Measurements from ENCODE around the gene XAF1.

The XAF1 gene

DNA sequence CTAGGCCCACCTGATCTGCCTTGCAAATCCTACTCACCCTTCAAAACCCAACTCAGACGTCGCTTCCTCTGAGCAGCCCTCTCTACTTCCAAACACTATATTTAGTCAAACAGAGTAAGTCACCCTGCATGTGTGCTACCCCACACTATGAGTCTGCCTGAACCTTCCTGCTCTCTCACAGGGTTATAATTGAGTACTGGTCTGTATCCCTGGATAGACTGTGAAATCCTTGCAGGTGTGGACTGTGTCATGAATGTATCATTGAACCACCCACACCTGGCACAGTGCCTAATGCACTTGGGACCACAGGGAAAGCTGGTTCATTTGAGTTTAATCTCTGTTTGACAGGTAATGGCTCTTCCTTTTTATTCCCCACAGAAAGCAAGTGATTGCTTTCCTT, 23.6 kb downstream of the XAF1 start:
- Histone ChIP-seq H3K36me3 (replicated peaks; ENCODE audit: low read depth, low read length) (no peaks in the 10 kb centered on the region), H3K4me3 (ENCODE audit: low read length) (no peak overlapping the region), H2AFZ (ENCODE audit: low read depth, low read length) (no peak overlapping the region), H3K4me1 (ENCODE audit: low read length) (no peaks in the 10 kb centered on the region), H3K9ac (ENCODE audit: low read length) (no peak overlapping the region), H3K4me2 (ENCODE audit: low read length) (no peak overlapping the region), H3K9me3 (ENCODE audit: insufficient read depth, low read length) (no peaks in the 10 kb centered on the region), H3K27ac (ENCODE audit: low read length) (no peak overlapping the region), H3K79me2 (ENCODE audit: low read length) (no peaks in the 10 kb centered on the region), H4K20me1 (ENCODE audit: insufficient read depth, low read length) (no peaks in the 10 kb centered on the region), H3K27me3 (ENCODE audit: low read depth, low read length) (no peaks in the 10 kb centered on the region)
- TF ChIP-seq, protein P1, sequence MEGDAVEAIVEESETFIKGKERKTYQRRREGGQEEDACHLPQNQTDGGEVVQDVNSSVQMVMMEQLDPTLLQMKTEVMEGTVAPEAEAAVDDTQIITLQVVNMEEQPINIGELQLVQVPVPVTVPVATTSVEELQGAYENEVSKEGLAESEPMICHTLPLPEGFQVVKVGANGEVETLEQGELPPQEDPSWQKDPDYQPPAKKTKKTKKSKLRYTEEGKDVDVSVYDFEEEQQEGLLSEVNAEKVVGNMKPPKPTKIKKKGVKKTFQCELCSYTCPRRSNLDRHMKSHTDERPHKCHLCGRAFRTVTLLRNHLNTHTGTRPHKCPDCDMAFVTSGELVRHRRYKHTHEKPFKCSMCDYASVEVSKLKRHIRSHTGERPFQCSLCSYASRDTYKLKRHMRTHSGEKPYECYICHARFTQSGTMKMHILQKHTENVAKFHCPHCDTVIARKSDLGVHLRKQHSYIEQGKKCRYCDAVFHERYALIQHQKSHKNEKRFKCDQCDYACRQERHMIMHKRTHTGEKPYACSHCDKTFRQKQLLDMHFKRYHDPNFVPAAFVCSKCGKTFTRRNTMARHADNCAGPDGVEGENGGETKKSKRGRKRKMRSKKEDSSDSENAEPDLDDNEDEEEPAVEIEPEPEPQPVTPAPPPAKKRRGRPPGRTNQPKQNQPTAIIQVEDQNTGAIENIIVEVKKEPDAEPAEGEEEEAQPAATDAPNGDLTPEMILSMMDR (IDR thresholded peaks at IDR 0.05; ENCODE audit: low read depth, low read length): no peak
- TF ChIP-seq EZH2phosphoT487 (IDR thresholded peaks at IDR 0.05; ENCODE audit: low read depth): no peak

DNA sequence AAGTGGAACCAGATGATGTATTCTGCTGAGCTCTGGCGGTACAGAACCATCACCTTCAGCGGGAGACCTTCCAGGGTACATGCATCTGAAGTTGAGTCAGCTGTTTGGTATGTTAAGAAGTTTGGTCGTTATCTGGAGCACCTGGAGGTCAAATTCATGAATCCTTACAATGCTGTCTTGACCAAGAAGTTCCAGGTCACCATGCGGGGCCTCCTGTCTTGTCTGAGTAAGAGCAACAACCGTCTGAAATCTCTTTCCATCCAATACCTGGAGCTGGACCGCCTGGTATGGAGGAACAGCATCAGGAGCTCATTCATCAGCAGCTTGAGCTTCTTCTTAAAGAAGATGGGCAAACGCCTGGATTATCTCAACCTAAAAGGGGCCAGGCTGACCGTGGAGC, 24.2 kb downstream of the XAF1 start:
- Histone ChIP-seq H3K9ac (ENCODE audit: low read length) (no peak overlapping the region), H2AFZ (ENCODE audit: low read depth, low read length) (no peak overlapping the region), H3K27ac (ENCODE audit: low read length) (no peak overlapping the region), H3K4me3 (ENCODE audit: low read length) (no peak overlapping the region), H3K9me3 (ENCODE audit: insufficient read depth, low read length) (no peaks in the 10 kb centered on the region), H3K79me2 (ENCODE audit: low read length) (no peaks in the 10 kb centered on the region), H3K27me3 (ENCODE audit: low read depth, low read length) (no peaks in the 10 kb centered on the region), H3K4me1 (ENCODE audit: low read length) (no peaks in the 10 kb centered on the region), H4K20me1 (ENCODE audit: insufficient read depth, low read length) (no peaks in the 10 kb centered on the region), H3K4me2 (ENCODE audit: low read length) (no peak overlapping the region), H3K36me3 (replicated peaks; ENCODE audit: low read depth, low read length) (no peaks in the 10 kb centered on the region)
- TF ChIP-seq, protein P1 (IDR thresholded peaks at IDR 0.05; ENCODE audit: low read depth, low read length): no peak
- TF ChIP-seq EZH2phosphoT487 (IDR thresholded peaks at IDR 0.05; ENCODE audit: low read depth): no peak

- Histone ChIP-seq H3K79me2 (ENCODE audit: low read length) (no peaks in the 10 kb centered on the region), H3K4me2 (ENCODE audit: low read length) (no peak overlapping the region)
Measured at GRCh38 chr17:6780886-6781285, 25.0 kb downstream of the XAF1 start.

GRCh38 chr17:6782244-6782643, 26.4 kb downstream of the XAF1 start:
- H3K4me2 ChIP-seq (ENCODE audit: low read length): no peak overlapping the region
- TF ChIP-seq, protein P1 (IDR thresholded peaks at IDR 0.05; ENCODE audit: low read depth, low read length): no peak
- TF ChIP-seq EZH2phosphoT487 (IDR thresholded peaks at IDR 0.05; ENCODE audit: low read depth): no peak
- H2AFZ ChIP-seq (ENCODE audit: low read depth, low read length): no peak overlapping the region
- H3K4me1 ChIP-seq (ENCODE audit: low read length): no peaks in the 10 kb centered on the region
- H3K79me2 ChIP-seq (ENCODE audit: low read length): no peaks in the 10 kb centered on the region
- no peak overlapping the region for H3K27ac ChIP-seq (ENCODE audit: low read length)
- no peaks in the 10 kb centered on the region for H3K27me3 ChIP-seq (ENCODE audit: low read depth, low read length)
- no peak overlapping the region for H3K4me3 ChIP-seq (ENCODE audit: low read length)
- no peaks in the 10 kb centered on the region for H3K36me3 ChIP-seq (replicated peaks; ENCODE audit: low read depth, low read length)
- H3K9ac ChIP-seq (ENCODE audit: low read length): no peak overlapping the region
- H3K9me3 ChIP-seq (ENCODE audit: insufficient read depth, low read length): no peaks in the 10 kb centered on the region
- H4K20me1 ChIP-seq (ENCODE audit: insufficient read depth, low read length): no peaks in the 10 kb centered on the region

More at GRCh38 chr17:6780886-6781285, 25.0 kb downstream of the XAF1 start:
- Histone ChIP-seq H3K9ac (ENCODE audit: low read length) (no peak overlapping the region), H3K36me3 (replicated peaks; ENCODE audit: low read depth, low read length) (no peaks in the 10 kb centered on the region), H3K4me1 (ENCODE audit: low read length) (no peaks in the 10 kb centered on the region), H3K27me3 (ENCODE audit: low read depth, low read length) (no peaks in the 10 kb centered on the region), H2AFZ (ENCODE audit: low read depth, low read length) (no peak overlapping the region), H4K20me1 (ENCODE audit: insufficient read depth, low read length) (no peaks in the 10 kb centered on the region), H3K27ac (ENCODE audit: low read length) (no peak overlapping the region), H3K4me3 (ENCODE audit: low read length) (no peak overlapping the region), H3K9me3 (ENCODE audit: insufficient read depth, low read length) (no peaks in the 10 kb centered on the region)
- TF ChIP-seq, protein P1 (IDR thresholded peaks at IDR 0.05; ENCODE audit: low read depth, low read length): no peak
- TF ChIP-seq EZH2phosphoT487 (IDR thresholded peaks at IDR 0.05; ENCODE audit: low read depth): no peak

Measured in OCI-LY3 (cell line).